KMS-11 (cell line): Measurements from ENCODE around the gene MACC1.

Experiments used
- H2AFZ ChIP-seq: fragments of 200-600 bp; sonication (generic); 2 replicates; pipeline ENCODE4 v1.6.1; 2016; ENCODE audit warnings: antibody characterized with exemption, mixed run types, low read depth
- H3K27ac ChIP-seq: fragments of 200-600 bp; sonication (generic); 2 replicates; pipeline ENCODE4 v1.6.1; 2016; ENCODE audit warnings: mild to moderate bottlenecking, mixed run types
- H3K27me3 ChIP-seq: fragments of 200-600 bp; sonication (generic); 2 replicates; pipeline ENCODE4 v1.6.1; 2017; ENCODE audit warnings: mild to moderate bottlenecking, low read depth, mixed run types, moderate library complexity; ENCODE audit not compliant: insufficient read depth
- H3K36me3 ChIP-seq: fragments of 200-600 bp; sonication (generic); 2 replicates; pipeline ENCODE4 v1.6.1; 2017; ENCODE audit warnings: mild to moderate bottlenecking, mixed run types; ENCODE audit not compliant: insufficient read depth
- H3K4me1 ChIP-seq: fragments of 200-600 bp; sonication (generic); 2 replicates; pipeline ENCODE4 v1.6.1; 2016; ENCODE audit warnings: mild to moderate bottlenecking, low read depth, mixed run types; ENCODE audit not compliant: poor library complexity, severe bottlenecking
- H3K4me2 ChIP-seq: fragments of 200-600 bp; sonication (generic); 2 replicates; pipeline ENCODE4 v1.7.0; 2016; ENCODE audit warnings: mild to moderate bottlenecking, mixed run types
- H3K4me3 ChIP-seq: fragments of 200-600 bp; sonication (generic); IDR thresholded peaks from 2 replicates; pipeline ENCODE4 v1.6.1; 2017; ENCODE audit warnings: low read depth, low read length, mixed read lengths; ENCODE audit not compliant: insufficient read depth
- H3K79me2 ChIP-seq: fragments of 200-600 bp; sonication (generic); 2 replicates; pipeline ENCODE4 v1.6.1; 2016; ENCODE audit warnings: low read depth, mixed run types; ENCODE audit not compliant: insufficient read depth
- H3K9ac ChIP-seq: fragments of 200-600 bp; sonication (generic); 2 replicates; pipeline ENCODE4 v1.6.1; 2016; ENCODE audit warnings: mild to moderate bottlenecking, mixed run types
- H4K20me1 ChIP-seq: fragments of 200-600 bp; sonication (generic); 2 replicates; pipeline ENCODE4 v1.6.1; 2016; ENCODE audit warnings: mild to moderate bottlenecking, mixed run types; ENCODE audit not compliant: insufficient read depth
- TF ChIP-seq, protein P1 (sequence below): fragments of 200-600 bp; sonication (generic); conservative IDR thresholded peaks from 2 replicates; pipeline ENCODE4 v1.6.1; 2017; ENCODE audit warnings: low read depth, mild to moderate bottlenecking, antibody characterized with exemption, low read length, moderate library complexity, mixed read lengths

The MACC1 gene

DNA sequence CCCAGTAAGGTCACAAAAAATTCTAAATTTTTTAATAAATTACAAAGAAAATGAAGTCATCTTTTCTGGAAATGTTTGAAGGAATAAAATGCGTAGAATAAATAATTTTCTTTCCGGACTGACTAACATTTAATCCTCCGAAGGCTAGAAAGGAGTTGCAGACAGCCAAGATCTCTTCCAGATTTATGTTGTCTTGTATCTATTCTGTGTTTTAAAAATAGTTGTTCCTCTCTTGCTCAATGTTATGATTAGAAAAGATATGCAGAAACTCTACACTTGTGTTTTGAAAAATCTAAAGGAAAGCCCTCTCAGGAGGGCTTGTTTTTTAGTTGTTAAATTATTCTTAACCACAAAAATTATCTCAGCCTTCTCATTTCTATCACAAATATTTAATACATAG is 70.7 kb downstream of the MACC1 start:
- Histone ChIP-seq H4K20me1 (no peaks in the 10 kb centered on the region), H3K4me1 (peaks cover 14% of the 10 kb centered on the region), H3K4me2 (no peak overlapping the region), H3K4me3 (no peak overlapping the region), H3K79me2 (no peaks in the 10 kb centered on the region), H3K27ac (no peak overlapping the region), H3K36me3 (no peaks in the 10 kb centered on the region), H3K9ac (no peak overlapping the region), H3K27me3 (no peaks in the 10 kb centered on the region), H2AFZ (no peak overlapping the region)
- TF ChIP-seq, protein P1, sequence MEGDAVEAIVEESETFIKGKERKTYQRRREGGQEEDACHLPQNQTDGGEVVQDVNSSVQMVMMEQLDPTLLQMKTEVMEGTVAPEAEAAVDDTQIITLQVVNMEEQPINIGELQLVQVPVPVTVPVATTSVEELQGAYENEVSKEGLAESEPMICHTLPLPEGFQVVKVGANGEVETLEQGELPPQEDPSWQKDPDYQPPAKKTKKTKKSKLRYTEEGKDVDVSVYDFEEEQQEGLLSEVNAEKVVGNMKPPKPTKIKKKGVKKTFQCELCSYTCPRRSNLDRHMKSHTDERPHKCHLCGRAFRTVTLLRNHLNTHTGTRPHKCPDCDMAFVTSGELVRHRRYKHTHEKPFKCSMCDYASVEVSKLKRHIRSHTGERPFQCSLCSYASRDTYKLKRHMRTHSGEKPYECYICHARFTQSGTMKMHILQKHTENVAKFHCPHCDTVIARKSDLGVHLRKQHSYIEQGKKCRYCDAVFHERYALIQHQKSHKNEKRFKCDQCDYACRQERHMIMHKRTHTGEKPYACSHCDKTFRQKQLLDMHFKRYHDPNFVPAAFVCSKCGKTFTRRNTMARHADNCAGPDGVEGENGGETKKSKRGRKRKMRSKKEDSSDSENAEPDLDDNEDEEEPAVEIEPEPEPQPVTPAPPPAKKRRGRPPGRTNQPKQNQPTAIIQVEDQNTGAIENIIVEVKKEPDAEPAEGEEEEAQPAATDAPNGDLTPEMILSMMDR: no peak

- no peaks in the 10 kb centered on the region for H3K36me3 ChIP-seq
Observed at GRCh38 chr7:20144801-20145200, 72.4 kb downstream of the MACC1 start.

GRCh38 chr7:20141666-20142065 is 75.5 kb downstream of the MACC1 start:
- TF ChIP-seq, protein P1: no peak
- no peak overlapping the region for H2AFZ ChIP-seq
- H3K27ac ChIP-seq: no peak overlapping the region

More at GRCh38 chr7:20144801-20145200, 72.4 kb downstream of the MACC1 start:
- TF ChIP-seq, protein P1: no peak
- H3K27ac ChIP-seq: no peak overlapping the region
- no peaks in the 10 kb centered on the region for H3K27me3 ChIP-seq
- H3K9ac ChIP-seq: no peak overlapping the region
- H3K4me1 ChIP-seq: peaks cover 14% of the 10 kb centered on the region
- H3K4me2 ChIP-seq: no peak overlapping the region
- no peaks in the 10 kb centered on the region for H3K79me2 ChIP-seq
- H3K4me3 ChIP-seq: no peak overlapping the region
- no peak overlapping the region for H2AFZ ChIP-seq
- H4K20me1 ChIP-seq: no peaks in the 10 kb centered on the region

DNA sequence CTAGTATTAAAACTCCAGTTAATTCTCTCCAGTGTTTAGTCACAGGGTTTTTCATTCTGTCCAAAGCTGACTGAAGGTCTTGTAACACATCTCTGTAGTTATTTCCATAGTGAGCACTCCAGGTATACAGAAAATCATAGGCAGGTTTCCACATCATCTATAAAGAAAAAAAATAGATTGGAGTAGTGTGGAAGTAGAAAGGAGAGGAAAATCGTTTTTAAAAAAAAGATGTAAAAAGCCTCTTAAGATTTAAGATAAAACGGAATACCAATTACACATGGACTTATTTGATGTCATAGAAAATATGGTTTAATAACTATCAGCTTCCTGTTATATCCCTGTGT is 76.2 kb downstream of the MACC1 start:
- H3K9ac ChIP-seq: no peak overlapping the region
- TF ChIP-seq, protein P1: no peak
- no peak overlapping the region for H3K4me3 ChIP-seq
- H3K27ac ChIP-seq: no peak overlapping the region
- H3K4me2 ChIP-seq: no peak overlapping the region
- no peaks in the 10 kb centered on the region for H3K79me2 ChIP-seq
- H4K20me1 ChIP-seq: no peaks in the 10 kb centered on the region
- H3K4me1 ChIP-seq: no peaks in the 10 kb centered on the region
- no peak overlapping the region for H2AFZ ChIP-seq
- no peaks in the 10 kb centered on the region for H3K27me3 ChIP-seq
- H3K36me3 ChIP-seq: no peaks in the 10 kb centered on the region

More at GRCh38 chr7:20141666-20142065, 75.5 kb downstream of the MACC1 start:
- H3K4me1 ChIP-seq: peaks cover 6% of the 10 kb centered on the region
- no peak overlapping the region for H3K9ac ChIP-seq
- no peak overlapping the region for H3K4me2 ChIP-seq
- no peaks in the 10 kb centered on the region for H3K27me3 ChIP-seq
- no peak overlapping the region for H3K4me3 ChIP-seq
- H4K20me1 ChIP-seq: no peaks in the 10 kb centered on the region
- no peaks in the 10 kb centered on the region for H3K79me2 ChIP-seq
- no peaks in the 10 kb centered on the region for H3K36me3 ChIP-seq
